22Rv1 (cell line): ENCODE measurements around the gene PFKM.

Experiments used
- H3K27ac ChIP-seq: fragments of 450-650 bp; 2 replicates; pipeline ENCODE4 v1.5.1; 2017
- ZFX ChIP-seq: fragments of 450-650 bp; IDR thresholded peaks from 2 replicates; pipeline ENCODE4 v1.6.1; 2017; ENCODE audit warnings: antibody characterized with exemption, borderline replicate concordance
- TF ChIP-seq, protein P1 (sequence below): fragments of 450-650 bp; IDR thresholded peaks from 2 replicates; pipeline ENCODE4 v1.5.1; 2017; ENCODE audit warnings: mild to moderate bottlenecking

Gene PFKM

DNA sequence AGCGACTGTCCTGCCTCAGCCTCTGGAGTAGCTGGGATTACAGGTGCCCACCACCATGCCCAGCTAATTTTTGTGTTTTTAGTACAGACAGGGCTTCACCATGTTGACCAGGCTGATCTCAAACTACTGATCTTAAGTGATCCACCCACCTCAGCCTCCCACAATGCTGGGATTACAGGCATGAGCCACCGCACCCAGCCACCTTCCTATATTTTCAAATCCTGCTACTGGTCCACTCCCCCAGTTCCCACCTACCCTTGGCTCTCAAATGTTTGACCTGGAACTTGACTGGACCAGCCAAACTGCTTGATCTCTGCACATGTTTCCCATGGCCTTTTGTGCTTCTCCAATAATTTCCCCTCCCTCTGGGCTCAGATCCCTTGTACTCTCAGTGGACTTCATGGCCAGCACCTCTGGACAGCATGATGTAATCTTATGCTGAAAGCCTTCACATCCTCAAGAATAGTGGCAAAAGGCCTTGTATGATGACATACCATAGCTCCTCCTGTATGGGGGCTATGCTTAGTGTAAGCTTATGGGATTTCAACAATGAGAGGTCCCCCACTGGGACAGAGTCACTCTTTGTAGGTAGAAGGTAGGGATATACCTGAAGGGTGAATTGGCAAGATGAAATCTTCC is 61.8 kb downstream of the PFKM start:
- TF ChIP-seq ZFX = no peak
- TF ChIP-seq, protein P1, sequence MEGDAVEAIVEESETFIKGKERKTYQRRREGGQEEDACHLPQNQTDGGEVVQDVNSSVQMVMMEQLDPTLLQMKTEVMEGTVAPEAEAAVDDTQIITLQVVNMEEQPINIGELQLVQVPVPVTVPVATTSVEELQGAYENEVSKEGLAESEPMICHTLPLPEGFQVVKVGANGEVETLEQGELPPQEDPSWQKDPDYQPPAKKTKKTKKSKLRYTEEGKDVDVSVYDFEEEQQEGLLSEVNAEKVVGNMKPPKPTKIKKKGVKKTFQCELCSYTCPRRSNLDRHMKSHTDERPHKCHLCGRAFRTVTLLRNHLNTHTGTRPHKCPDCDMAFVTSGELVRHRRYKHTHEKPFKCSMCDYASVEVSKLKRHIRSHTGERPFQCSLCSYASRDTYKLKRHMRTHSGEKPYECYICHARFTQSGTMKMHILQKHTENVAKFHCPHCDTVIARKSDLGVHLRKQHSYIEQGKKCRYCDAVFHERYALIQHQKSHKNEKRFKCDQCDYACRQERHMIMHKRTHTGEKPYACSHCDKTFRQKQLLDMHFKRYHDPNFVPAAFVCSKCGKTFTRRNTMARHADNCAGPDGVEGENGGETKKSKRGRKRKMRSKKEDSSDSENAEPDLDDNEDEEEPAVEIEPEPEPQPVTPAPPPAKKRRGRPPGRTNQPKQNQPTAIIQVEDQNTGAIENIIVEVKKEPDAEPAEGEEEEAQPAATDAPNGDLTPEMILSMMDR = no peak
- H3K27ac ChIP-seq = no peak overlapping the region

- TF ChIP-seq ZFX = no peak
- TF ChIP-seq, protein P1 = no peak
- peak overlapping the region; percentile 59 for H3K27ac ChIP-seq
These were observed 63.5 kb downstream of the PFKM start for GRCh38 chr12:48182631-48183030.

DNA sequence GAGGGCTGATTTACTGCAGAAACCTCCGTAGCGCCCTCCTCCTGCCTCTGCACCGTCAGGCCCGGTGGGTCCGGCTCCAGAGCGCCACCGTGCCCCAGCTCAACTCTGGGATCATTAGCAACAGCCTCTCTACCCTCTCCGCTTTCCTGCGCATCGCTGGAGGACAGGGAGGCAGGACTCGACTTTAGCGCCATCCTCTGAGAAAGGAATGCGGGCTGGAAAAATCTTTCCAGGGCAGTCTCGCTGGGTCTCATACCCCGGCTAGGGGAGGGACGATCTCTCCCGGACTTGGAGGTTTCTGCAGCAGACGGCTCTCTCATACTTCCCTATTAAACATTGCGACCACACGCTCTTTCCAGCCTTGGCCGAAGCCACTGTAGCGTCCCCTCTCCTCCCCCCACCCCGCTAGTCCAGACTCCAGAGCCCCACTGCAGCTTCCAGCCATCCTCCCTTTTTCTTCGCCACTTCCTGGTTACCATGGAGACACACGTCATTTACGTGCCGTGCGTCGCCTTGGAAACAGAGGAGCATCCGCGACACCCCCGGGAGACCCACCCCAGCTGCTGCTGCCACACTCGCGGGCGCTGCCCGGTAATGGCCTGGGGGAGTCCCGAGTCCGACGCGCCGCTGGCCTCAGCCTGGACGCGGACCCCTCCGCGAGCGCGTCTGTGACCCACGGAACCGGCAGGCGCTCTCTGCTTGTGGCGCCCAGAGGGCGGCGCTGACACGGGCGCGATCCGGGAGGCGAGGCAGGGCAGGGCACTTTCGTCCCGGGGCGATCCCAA is 64.1 kb downstream of the PFKM start, which contains the start of gene CCDC184:
TSS of gene CCDC184 (plus strand) at position 554 of the 785 bp plus-strand sequence. CDS start 479 bp downstream, outside the sequence.
- H3K27ac ChIP-seq = peak within 1 kb of the TSS; percentile 59
- TF ChIP-seq, protein P1 = peak; percentile 78
- no peak for TF ChIP-seq ZFX

DNA sequence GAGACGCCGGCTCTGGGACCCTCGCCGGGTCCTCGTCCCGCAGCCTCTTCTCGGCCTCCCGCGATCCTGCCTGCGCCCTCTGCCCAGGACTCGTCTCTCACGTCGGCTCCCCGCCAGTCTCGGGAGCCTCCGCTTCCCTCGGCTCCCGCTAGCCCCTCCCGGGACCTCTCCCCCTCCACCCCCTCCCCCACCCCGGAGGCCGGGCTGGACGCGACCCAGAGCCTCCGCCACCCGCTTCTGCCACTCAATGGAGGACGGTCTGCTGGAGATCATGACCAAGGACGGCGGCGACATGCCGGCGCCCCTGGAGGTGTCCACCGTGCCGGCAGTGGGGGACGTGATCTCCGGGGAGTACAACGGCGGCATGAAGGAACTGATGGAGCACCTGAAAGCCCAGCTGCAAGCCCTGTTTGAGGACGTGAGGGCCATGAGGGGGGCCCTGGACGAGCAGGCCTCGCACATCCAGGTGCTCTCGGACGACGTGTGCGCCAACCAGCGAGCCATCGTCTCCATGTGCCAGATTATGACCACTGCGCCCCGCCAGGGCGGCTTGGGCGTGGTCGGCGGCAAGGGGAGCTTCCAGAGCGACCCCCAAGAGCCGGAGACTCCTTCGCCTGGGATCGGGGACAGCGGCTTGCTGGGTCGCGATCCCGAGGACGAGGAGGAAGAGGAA is 64.8 kb downstream of the PFKM start:
- no peak overlapping the region for H3K27ac ChIP-seq
- no peak for TF ChIP-seq ZFX
- TF ChIP-seq, protein P1 = peak; percentile 8

- TF ChIP-seq, protein P1 = no peak
- no peak for TF ChIP-seq ZFX
- H3K27ac ChIP-seq = no peak overlapping the region
These were observed 65.4 kb downstream of the PFKM start for GRCh38 chr12:48184549-48184922.

DNA sequence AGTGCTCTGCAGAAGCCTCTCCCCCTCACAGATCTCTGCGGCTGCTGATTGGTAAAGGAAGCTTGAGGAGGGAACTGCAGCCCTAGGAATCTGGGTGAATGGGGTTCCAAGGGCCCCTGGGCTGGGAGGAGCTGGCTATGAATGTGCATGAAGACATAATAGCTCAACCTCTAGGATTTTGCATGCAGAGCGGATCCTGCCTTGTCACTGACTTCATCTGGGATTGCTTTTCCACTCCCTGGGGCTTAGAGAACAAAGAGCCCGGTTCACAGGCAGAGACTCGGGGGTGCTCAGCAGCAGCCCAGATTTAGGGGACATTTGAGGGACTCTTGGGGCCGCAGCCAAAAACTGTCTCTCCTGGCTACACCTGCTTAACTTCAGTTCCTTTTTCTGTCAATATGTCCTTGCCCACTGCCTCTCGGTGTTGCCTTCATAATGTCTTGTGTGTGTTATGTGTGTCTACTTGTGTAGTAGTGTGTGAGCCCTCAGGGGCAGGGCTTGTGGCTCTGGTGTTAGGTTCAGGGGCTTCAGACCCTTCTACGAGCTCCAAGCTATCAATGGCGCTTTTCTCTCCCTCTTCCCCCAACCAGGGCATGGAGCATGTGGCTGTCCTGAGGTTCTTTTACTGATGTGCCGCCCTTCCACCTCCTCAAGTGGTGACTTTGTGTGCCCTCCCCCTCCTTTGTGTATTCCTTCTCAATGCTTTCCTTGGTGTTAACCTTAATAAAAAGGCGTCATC is 66.2 kb downstream of the PFKM start:
- TF ChIP-seq, protein P1 = no peak
- no peak for TF ChIP-seq ZFX
- no peak overlapping the region for H3K27ac ChIP-seq
